Lung (tissue), 12 donors: ENCODE measurements around the gene COPRS. TPM values are rescaled to one million over a fixed set of nuclear protein-coding genes. Genes with fewer than 3 reads are reported as not detected.
"Not testable (repeated sequence)": the region's sequence is repeated elsewhere in the genome, so short reads cannot be mapped to it uniquely, and the experiment has no call there.

ENCODE experiments used
- ATAC-seq: fragments of 200-7000 bp; cut with Tn5 transposase; one replicate; pipeline ENCODE4 v1.9.1; 2020; ENCODE audit warnings: moderate number of reproducible peaks; ENCODE audit not compliant: insufficient read depth, low FRiP score
- DNase-seq, 3 donors: peaks; one replicate each; pipeline ENCODE4 v3.0.0-alpha.2; 2013 to 2017
- H3K27ac ChIP-seq, 2 donors: one replicate each; pipeline ENCODE4 v1.5.1; 2013; ENCODE audit warnings: mild to moderate bottlenecking in 2 of 2, moderate library complexity in 2 of 2, control low read depth in 1 of 2, inconsistent platforms in 1 of 2, low read depth in 1 of 2, low read length in 1 of 2
- H3K27me3 ChIP-seq, 3 donors: one replicate each; pipeline ENCODE4 v1.5.1; 2013; ENCODE audit warnings: low read length in 2 of 3; ENCODE audit not compliant: control insufficient read depth in 3 of 3, insufficient read depth in 3 of 3
- H3K36me3 ChIP-seq, 4 donors: one replicate each; pipeline ENCODE4 v1.5.1; 2013; ENCODE audit warnings: low read length in 4 of 4, mild to moderate bottlenecking in 1 of 4, moderate library complexity in 1 of 4; ENCODE audit not compliant: control insufficient read depth in 4 of 4, insufficient read depth in 4 of 4
- H3K4me1 ChIP-seq, 5 donors: one replicate each; pipeline ENCODE4 v1.5.1; 2013; ENCODE audit warnings: low read length in 5 of 5, mild to moderate bottlenecking in 2 of 5, moderate library complexity in 1 of 5; ENCODE audit not compliant: control insufficient read depth in 5 of 5, insufficient read depth in 5 of 5
- H3K4me3 ChIP-seq: one replicate; pipeline ENCODE4 v1.5.1; 2013; ENCODE audit warnings: mild to moderate bottlenecking, control low read depth, moderate library complexity
- H3K9ac ChIP-seq, 2 donors: one replicate each; pipeline ENCODE4 v1.5.1; 2013; ENCODE audit warnings: low read length in 2 of 2, control low read depth in 1 of 2; ENCODE audit not compliant: insufficient read depth in 1 of 2
- H3K9me3 ChIP-seq, 4 donors: one replicate each; pipeline ENCODE4 v1.5.1; 2013; ENCODE audit warnings: low read length in 3 of 4, mild to moderate bottlenecking in 1 of 4, moderate library complexity in 1 of 4; ENCODE audit not compliant: control insufficient read depth in 4 of 4, insufficient read depth in 3 of 4
- WGBS, 2 donors: extraction: QIAGEN DNeasy Blood & Tissue Kit; methylation state at CpG; one replicate each; pipeline ENCODE4 v1.1.7; 2013; 5-methylcytosine and 5-hydroxymethylcytosine counted together
- polyA plus RNA-seq, 2 donors: library from polyadenylated mRNA; stranded (reverse); fragments of 200-250 nt; gene quantifications; one replicate each; pipeline ENCODE4 v1.2.1, GENCODE V29; 2013
- total RNA-seq, 2 donors: library from RNA; depleted of rRNA in 1 of 2; stranded (reverse); fragments of >200 nt in 1 of 2; gene quantifications; one replicate each; pipeline ENCODE4 v1.2.1, GENCODE V29; 2014 to 2021
- TF ChIP-seq, protein P1 (sequence below): IDR thresholded peaks from 2 replicates; pipeline ENCODE4 v1.5.1; 2012; ENCODE audit warnings: mild to moderate bottlenecking; ENCODE audit errors: control extremely low read depth, extremely low read depth
- donor health status: control.
- donor health status: control.
- donor health status: Bipolar disorder and iron deficiency.
- donor health status: healthy.
- donor health status: DM: yes; HTN: yes; CAD: no.

Gene COPRS
- total and polyA plus RNA-seq, 4 donors = 21.0 to 64.7 (median 38.4) TPM

- TF ChIP-seq, protein P1, sequence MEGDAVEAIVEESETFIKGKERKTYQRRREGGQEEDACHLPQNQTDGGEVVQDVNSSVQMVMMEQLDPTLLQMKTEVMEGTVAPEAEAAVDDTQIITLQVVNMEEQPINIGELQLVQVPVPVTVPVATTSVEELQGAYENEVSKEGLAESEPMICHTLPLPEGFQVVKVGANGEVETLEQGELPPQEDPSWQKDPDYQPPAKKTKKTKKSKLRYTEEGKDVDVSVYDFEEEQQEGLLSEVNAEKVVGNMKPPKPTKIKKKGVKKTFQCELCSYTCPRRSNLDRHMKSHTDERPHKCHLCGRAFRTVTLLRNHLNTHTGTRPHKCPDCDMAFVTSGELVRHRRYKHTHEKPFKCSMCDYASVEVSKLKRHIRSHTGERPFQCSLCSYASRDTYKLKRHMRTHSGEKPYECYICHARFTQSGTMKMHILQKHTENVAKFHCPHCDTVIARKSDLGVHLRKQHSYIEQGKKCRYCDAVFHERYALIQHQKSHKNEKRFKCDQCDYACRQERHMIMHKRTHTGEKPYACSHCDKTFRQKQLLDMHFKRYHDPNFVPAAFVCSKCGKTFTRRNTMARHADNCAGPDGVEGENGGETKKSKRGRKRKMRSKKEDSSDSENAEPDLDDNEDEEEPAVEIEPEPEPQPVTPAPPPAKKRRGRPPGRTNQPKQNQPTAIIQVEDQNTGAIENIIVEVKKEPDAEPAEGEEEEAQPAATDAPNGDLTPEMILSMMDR = no peak
- Histone ChIP-seq H3K36me3 (no peaks in the 10 kb centered on the region), H3K27me3 (no peaks in the 10 kb centered on the region), H3K9me3 (no peaks in the 10 kb centered on the region), H3K9ac (no peak overlapping the region), H3K27ac (no peak overlapping the region), H3K4me3 (no peak overlapping the region), H3K4me1 (peaks cover 0 to under 1% (median 0%) of the 10 kb centered on the region in 5 donors)
- ATAC-seq (no peak), DNase-seq (no peak)
- 76 to 87% methylated on average over 12 of the region's 12 CpGs for WGBS, 2 donors
Observed at GRCh38 chr17:31830971-31831858, 27.8 kb downstream of the COPRS start.

GRCh38 chr17:31829649-31830048 lies 29.4 kb downstream of the COPRS start:
- DNase-seq (no peak), ATAC-seq (no peak)
- TF ChIP-seq, protein P1 = no peak
- Histone ChIP-seq H3K27me3 (no peaks in the 10 kb centered on the region), H3K4me1 (peaks cover 0 to 2% (median 0%) of the 10 kb centered on the region in 5 donors), H3K9me3 (no peaks in the 10 kb centered on the region), H3K36me3 (no peaks in the 10 kb centered on the region), H3K27ac (no peak overlapping the region), H3K9ac (no peak overlapping the region), H3K4me3 (no peak overlapping the region)
- 93 to 96% methylated on average over 3 of the region's 3 CpGs for WGBS, 2 donors

DNA sequence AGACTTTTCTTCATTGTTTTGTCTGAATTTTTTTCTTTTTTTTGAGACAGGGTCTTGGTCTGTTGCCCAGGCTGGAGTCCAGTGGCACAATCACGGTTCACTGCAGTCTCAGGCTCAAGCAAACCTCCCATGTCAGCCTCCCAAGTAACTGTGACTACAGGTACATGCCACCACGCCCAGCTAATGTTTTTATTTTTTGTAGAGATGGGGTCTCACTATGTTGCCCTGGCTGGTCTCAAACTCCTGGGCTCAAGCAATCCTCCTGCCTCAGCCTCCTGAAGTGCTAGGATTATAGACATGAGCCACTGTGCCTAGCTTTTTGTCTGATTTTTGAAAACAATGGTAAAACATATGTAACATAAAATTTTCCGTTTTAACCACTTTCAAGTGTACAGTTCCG lies 30.1 kb downstream of the COPRS start:
- not testable (repeated sequence) for H3K36me3 ChIP-seq, DNase-seq, H3K4me3 ChIP-seq, H3K27me3 ChIP-seq, H3K9me3 ChIP-seq, ATAC-seq, H3K4me1 ChIP-seq, H3K9ac ChIP-seq, H3K27ac ChIP-seq
- 94% methylated on average over 4 of the region's 4 CpGs for WGBS, 2 donors

GRCh38 chr17:31825961-31826691 lies 32.9 kb downstream of the COPRS start:
- Histone ChIP-seq H3K27ac (no peak overlapping the region), H3K27me3 (no peaks in the 10 kb centered on the region), H3K9me3 (no peaks in the 10 kb centered on the region), H3K4me1 (peaks cover 0 to 2% (median 0%) of the 10 kb centered on the region in 5 donors), H3K4me3 (no peak overlapping the region), H3K36me3 (no peaks in the 10 kb centered on the region), H3K9ac (no peak overlapping the region)
- TF ChIP-seq, protein P1 = no peak
- ATAC-seq (no peak), DNase-seq (no peak)
- 71 to 72% methylated on average over 14 of the region's 14 CpGs for WGBS, 2 donors
